ENCODE results near the gene TBCD. TPM values are rescaled to one million over a fixed set of nuclear protein-coding genes. Genes with fewer than 3 reads are reported as not detected.

Gene TBCD
- total and polyA plus RNA-seq, 12 donors, result 25.6 to 240 (median 66.2) TPM

- intact Hi-C loops (cut with DNase I), result no loop called here
- H3K9me3 ChIP-seq (replicated peaks in 1 of 3), result no peaks in the 10 kb centered on the region
- peaks cover 0 to 21% of the 10 kb centered on the region in 2 donors for H3K4me1 ChIP-seq (replicated peaks in 1 of 2)
- 90 to 92% (median 92%) methylated on average over 9 to 34 of the region's 34 CpGs for WGBS, 4 donors
- H3K4me3 ChIP-seq, result no peak overlapping the region
- TF ChIP-seq CTCF (IDR thresholded peaks at IDR 0.05) (no peak), POLR2A (IDR thresholded peaks at IDR 0.05) (no peak)
- DNase-seq, result no peak
- peaks cover 0 to 11% of the 10 kb centered on the region in 2 donors for H3K36me3 ChIP-seq (replicated peaks in 1 of 2)
- H3K27me3 ChIP-seq, result no peaks in the 10 kb centered on the region
- no peak overlapping the region for H3K27ac ChIP-seq
Measured at GRCh38 chr17:82874011-82874835, 122.4 kb downstream of the TBCD start.

DNA sequence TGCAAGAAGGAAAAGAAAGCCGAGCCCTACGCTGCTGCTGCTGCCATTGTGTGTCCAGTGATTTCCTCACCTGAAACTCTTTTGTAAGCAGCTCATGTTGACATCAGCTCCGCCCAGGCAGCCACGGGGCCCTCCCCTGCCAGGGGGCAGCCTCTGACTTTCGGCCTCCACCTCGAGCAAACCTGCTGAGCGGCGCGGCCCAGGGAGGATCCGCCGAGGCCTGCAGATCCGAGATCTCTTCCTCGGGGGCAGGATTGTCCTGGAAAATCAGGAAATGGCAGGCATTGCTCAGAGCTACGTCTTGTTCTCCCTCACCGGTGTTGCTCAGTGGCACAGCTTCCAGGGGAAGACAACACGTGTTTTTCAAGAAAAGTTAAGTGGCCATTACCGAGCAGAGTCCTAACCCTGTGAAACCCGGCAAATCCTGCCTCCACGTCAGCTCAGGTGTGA lies 123.6 kb downstream of the TBCD start:
- no peak for DNase-seq
- Histone ChIP-seq H3K27me3 (no peaks in the 10 kb centered on the region), H3K27ac (peak overlapping the region in 1 of 5 donors; percentile 56), H3K4me3 (no peak overlapping the region), H3K4me1 (replicated peaks in 1 of 2) (peaks cover 0 to 21% of the 10 kb centered on the region in 2 donors), H3K9me3 (replicated peaks in 1 of 3) (no peaks in the 10 kb centered on the region), H3K36me3 (replicated peaks in 1 of 2) (peaks cover 0 to 6% of the 10 kb centered on the region in 2 donors)
- 82 to 90% (median 85%) methylated on average over 19 of the region's 19 CpGs for WGBS, 4 donors
- intact Hi-C loops (cut with DNase I), result no loop called here
- TF ChIP-seq POLR2A (IDR thresholded peaks at IDR 0.05), result no peak
- no peak for TF ChIP-seq CTCF (IDR thresholded peaks at IDR 0.05)

- Histone ChIP-seq H3K27ac (peak overlapping the region in 3 of 5 donors; percentile 56 to 69 (median 65)), H3K4me1 (replicated peaks in 1 of 2) (peaks cover 0 to 21% of the 10 kb centered on the region in 2 donors), H3K9me3 (replicated peaks in 1 of 3) (no peaks in the 10 kb centered on the region), H3K4me3 (no peak overlapping the region), H3K36me3 (replicated peaks in 1 of 2) (no peaks in the 10 kb centered on the region), H3K27me3 (no peaks in the 10 kb centered on the region)
- WGBS, 4 donors, result 33 to 60% (median 54%) methylated on average over 18 of the region's 18 CpGs
- intact Hi-C loops (cut with DNase I), result no loop called here
- peak in 5 of 7 donors; percentile 58 to 85 (median 74) for DNase-seq
- no peak for TF ChIP-seq CTCF (IDR thresholded peaks at IDR 0.05)
- TF ChIP-seq POLR2A (IDR thresholded peaks at IDR 0.05), result no peak
Measured at GRCh38 chr17:82876149-82876548, 124.3 kb downstream of the TBCD start.

DNA sequence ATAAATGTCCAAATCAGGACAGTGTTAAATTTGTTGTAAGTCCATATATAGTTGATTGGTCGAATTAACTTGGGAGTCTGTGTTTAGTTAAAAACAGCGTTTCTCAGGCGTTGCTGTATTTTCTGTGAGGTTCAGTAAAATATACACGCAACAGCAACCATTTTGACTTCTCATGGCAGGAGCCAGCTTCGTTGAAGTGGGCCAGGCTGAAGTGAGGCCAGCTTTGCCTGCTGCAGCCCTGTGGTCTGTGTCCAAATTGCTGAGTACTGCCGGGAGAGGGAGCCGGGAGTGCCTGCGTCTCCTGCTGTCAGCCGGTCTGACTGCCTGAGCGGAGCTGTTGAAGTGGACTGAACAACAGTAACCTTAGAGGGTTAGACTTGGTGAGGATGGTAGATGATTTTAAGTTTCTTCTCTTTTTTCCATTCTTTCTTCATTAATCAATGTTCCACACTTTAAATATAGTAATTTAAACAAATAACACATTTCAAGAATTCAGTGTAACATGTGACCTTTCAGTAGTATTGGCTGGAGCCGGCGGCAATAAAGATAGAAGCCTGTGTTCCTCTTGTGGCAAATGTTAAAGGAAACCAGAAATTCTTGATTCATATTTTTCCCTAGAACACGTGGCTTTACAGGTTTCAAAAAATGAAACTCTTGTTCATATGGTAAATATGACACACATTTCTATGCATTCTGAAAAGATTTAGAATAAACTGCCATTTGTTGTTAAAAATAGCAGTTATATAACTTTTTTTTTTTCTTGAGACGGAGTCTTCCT lies 124.9 kb downstream of the TBCD start:
- H3K4me1 ChIP-seq (replicated peaks in 1 of 2), result peaks cover 0 to 21% of the 10 kb centered on the region in 2 donors
- no peaks in the 10 kb centered on the region for H3K27me3 ChIP-seq
- H3K27ac ChIP-seq, result peak overlapping the region in 3 of 5 donors; percentile 56 to 69 (median 65)
- no peaks in the 10 kb centered on the region for H3K36me3 ChIP-seq (replicated peaks in 1 of 2)
- peak in 6 of 7 donors; percentile 48 to 92 (median 80) for DNase-seq
- no peak for TF ChIP-seq POLR2A (IDR thresholded peaks at IDR 0.05)
- TF ChIP-seq CTCF (IDR thresholded peaks at IDR 0.05), result peak in 5 of 6 experiments; percentile 23 to 60 (median 55)
- intact Hi-C loops (cut with DNase I), result no loop called here
- no peaks in the 10 kb centered on the region for H3K9me3 ChIP-seq (replicated peaks in 1 of 3)
- no peak overlapping the region for H3K4me3 ChIP-seq
- 30 to 39% (median 36%) methylated on average over 14 of the region's 14 CpGs for WGBS, 4 donors
